Adrenal gland (tissue), 12 donors: ENCODE results near the gene DCAF15. TPM values are rescaled to one million over a fixed set of nuclear protein-coding genes. Genes with fewer than 3 reads are reported as not detected.

Experiments used
- DNase-seq, 7 donors: peaks; one replicate each; pipeline ENCODE4 v3.0.0-alpha.2; 2019 to 2020
- H3K27ac ChIP-seq, 5 donors: fragments of 200-600 bp; sonication (generic) in 4 of 5; 1 replicate in 3 of 5; 2 replicates in 2 of 5; pipeline versions ENCODE4 v1.5.1 to v1.8.0; 2016 to 2020; ENCODE audit warnings: mild to moderate bottlenecking in 1 of 5
- H3K27me3 ChIP-seq: fragments of 200-600 bp; 2 replicates; pipeline ENCODE4 v1.8.0; 2021
- H3K36me3 ChIP-seq, 2 donors: fragments of 200-600 bp; replicated peaks in 1 of 2; 1 replicate in 1 of 2; 2 replicates in 1 of 2; pipeline versions ENCODE4 v1.5.1 to v1.8.0; 2018 to 2022
- H3K4me1 ChIP-seq, 2 donors: fragments of 200-600 bp; replicated peaks in 1 of 2; 1 replicate in 1 of 2; 2 replicates in 1 of 2; pipeline versions ENCODE4 v1.5.1 to v1.8.0; 2018 to 2021
- H3K4me3 ChIP-seq, 4 donors: fragments of 200-600 bp; sonication (generic) in 3 of 4; one replicate each; pipeline ENCODE4 v1.5.1; 2016 to 2018
- H3K9me3 ChIP-seq, 3 donors: fragments of 200-600 bp; sonication (generic) in 1 of 3; replicated peaks in 1 of 3; 1 replicate in 2 of 3; 2 replicates in 1 of 3; pipeline versions ENCODE4 v1.5.1 to v1.8.0; 2016 to 2021
- CTCF ChIP-seq, 6 experiments: fragments of 450-650 bp in 4 of 6; fragments of 200-600 bp in 2 of 6; sonication (generic) in 1 of 6; IDR thresholded peaks; 1 replicate in 5 of 6; 2 replicates in 1 of 6; pipeline versions ENCODE4 v1.5.1 to v1.8.0; 2016 to 2021; ENCODE audit warnings: antibody characterized with exemption in 6 of 6, mild to moderate bottlenecking in 2 of 6, moderate library complexity in 1 of 6
- POLR2A ChIP-seq, 2 donors: fragments of 450-650 bp; IDR thresholded peaks; one replicate each; pipeline ENCODE4 v1.6.1; 2017; ENCODE audit warnings: antibody characterized with exemption in 2 of 2, mild to moderate bottlenecking in 2 of 2, moderate library complexity in 1 of 2
- WGBS, 4 donors: extraction: QIAGEN DNeasy Blood & Tissue Kit in 2 of 4; methylation state at CpG; one replicate each; pipeline versions ENCODE4 v1.1.5 to v1.1.7; 2013 to 2017; 5-methylcytosine and 5-hydroxymethylcytosine counted together
- intact Hi-C, 2 donors: fragments of 100-400 bp; cut with DNase I; formaldehyde crosslinking; loops; one replicate each; pipeline versions ENCODE4 v1.14.1 to v1.15.0; 2022 to 2023
- polyA plus RNA-seq, 3 donors: library from polyadenylated mRNA; stranded (reverse); fragments of 200-250 nt in 2 of 3; fragments of 350-450 nt in 1 of 3; fragmentation: Illumina TruSeq in 1 of 3; extraction: RNeasy Lipid Tissue Mini Kit (QIAGEN cat#74804) in 1 of 3; gene quantifications; one replicate each; pipeline ENCODE4 v1.2.3, GENCODE V29; 2013 to 2014
- total RNA-seq, 9 donors: library from RNA; depleted of rRNA in 4 of 9; stranded (reverse); fragments of >200 nt in 4 of 9; fragments of 120-200 nt in 1 of 9; fragmentation: NEBNext Ultra II Directional in 1 of 9; extraction: Animal tissue kit (Norgen Biotek cat#: 25700) in 1 of 9; gene quantifications; one replicate each; pipeline versions ENCODE4 v1.1.0 to v1.2.4, GENCODE V29; 2013 to 2023
- donor health status: healthy with polysubstance abuse.
- donor health status: Bipolar disorder and iron deficiency.
- donor health status: DM: yes; HTN: yes; CAD: no.
- donor health status: DM: no; HTN: no; CAD: no.
- donor health status: DM: no; HTN: no; CAD: no.
- donor health status: DM: yes; HTN: yes; CAD: no.

DCAF15 gene
- total and polyA plus RNA-seq, 12 donors: 6.7 to 147 (median 13.5) TPM

- Histone ChIP-seq H3K36me3 (peaks cover 0 to 13% of the 10 kb centered on the region in 2 donors), H3K27ac (no peak overlapping the region), H3K4me3 (no peak overlapping the region), H3K4me1 (no peaks in the 10 kb centered on the region), H3K9me3 (no peaks in the 10 kb centered on the region), H3K27me3 (no peaks in the 10 kb centered on the region)
- TF ChIP-seq CTCF (IDR thresholded peaks at IDR 0.05): no peak
- TF ChIP-seq POLR2A (IDR thresholded peaks at IDR 0.05): no peak
- WGBS, 4 donors: 85 to 97% (median 87%) methylated on average over 6 to 30 of the region's 30 CpGs
- DNase-seq: no peak
- intact Hi-C loops: no loop called here
Measured at GRCh38 chr19:13931391-13932148, 20.7 kb upstream of the DCAF15 start.

GRCh38 chr19:13932149-13932637 is 20.1 kb upstream of the DCAF15 start:
- H3K4me1 ChIP-seq: no peaks in the 10 kb centered on the region
- no peaks in the 10 kb centered on the region for H3K27me3 ChIP-seq
- H3K9me3 ChIP-seq: no peaks in the 10 kb centered on the region
- H3K4me3 ChIP-seq: no peak overlapping the region
- H3K36me3 ChIP-seq: peaks cover 0 to 8% of the 10 kb centered on the region in 2 donors
- intact Hi-C loops: no loop called here
- DNase-seq: no peak
- 86 to 91% (median 89%) methylated on average over 6 of the region's 6 CpGs for WGBS, 4 donors
- no peak for TF ChIP-seq POLR2A (IDR thresholded peaks at IDR 0.05)
- no peak for TF ChIP-seq CTCF (IDR thresholded peaks at IDR 0.05)
- no peak overlapping the region for H3K27ac ChIP-seq

GRCh38 chr19:13932911-13933393 is 19.4 kb upstream of the DCAF15 start:
- intact Hi-C loops: no loop called here
- no peak for DNase-seq
- Histone ChIP-seq H3K36me3 (peaks cover 0 to 5% of the 10 kb centered on the region in 2 donors), H3K4me1 (no peaks in the 10 kb centered on the region), H3K4me3 (no peak overlapping the region), H3K9me3 (no peaks in the 10 kb centered on the region), H3K27me3 (no peaks in the 10 kb centered on the region), H3K27ac (no peak overlapping the region)
- WGBS, 4 donors: 81 to 87% (median 87%) methylated on average over 13 to 42 of the region's 42 CpGs
- TF ChIP-seq CTCF (IDR thresholded peaks at IDR 0.05) (no peak), POLR2A (IDR thresholded peaks at IDR 0.05) (no peak)

GRCh38 chr19:13934785-13935109 is 17.6 kb upstream of the DCAF15 start:
- Histone ChIP-seq H3K4me3 (no peak overlapping the region), H3K27me3 (no peaks in the 10 kb centered on the region), H3K9me3 (no peaks in the 10 kb centered on the region), H3K4me1 (no peaks in the 10 kb centered on the region), H3K36me3 (no peaks in the 10 kb centered on the region), H3K27ac (no peak overlapping the region)
- intact Hi-C loops: no loop called here
- DNase-seq: no peak
- TF ChIP-seq CTCF (IDR thresholded peaks at IDR 0.05) (no peak), POLR2A (IDR thresholded peaks at IDR 0.05) (no peak)
- WGBS, 4 donors: 71 to 88% (median 79%) methylated on average over 2 of the region's 2 CpGs
